IMR-90 (cell line): ENCODE data around the gene SPEF2. TPM values are rescaled to one million over a fixed set of nuclear protein-coding genes. Genes with fewer than 3 reads are reported as not detected.

Experiments used
- ATAC-seq: fragments of 200-7000 bp; cut with Tn5 transposase; 2 replicates; pipeline ENCODE4 v1.9.1; 2020; ENCODE audit warnings: low read depth, mild to moderate bottlenecking, moderate library complexity
- BruUV-seq: library from RNA; stranded (reverse); fragments of 400-500 nt; replicated peaks from 2 replicates; lab custom pipeline; 2021; lab: Mats Ljungman, UMichigan
- CTCF ChIA-PET: fragments of 300-600 bp; formaldehyde crosslinking; extraction: SDS; loops from one replicate; lab custom pipeline; 2021; ENCODE audit warnings: antibody characterized with exemption; lab: Yijun Ruan, JAX
- POLR2A ChIA-PET: fragments of 300-600 bp; sonication (Branson Sonifier 250); formaldehyde crosslinking; loops from one replicate; lab custom pipeline; 2022; ENCODE audit warnings: antibody characterized with exemption; ENCODE audit not compliant: unreplicated experiment; lab: Charles Lee
- DNase-seq: peaks from one replicate; pipeline ENCODE4 v3.0.0; 2013
- H2AFZ ChIP-seq: replicated peaks from 2 replicates; pipeline ENCODE3; 2013; ENCODE audit warnings: low read length, mild to moderate bottlenecking; ENCODE audit not compliant: poor library complexity
- H2AK5ac ChIP-seq: 2 replicates; pipeline ENCODE4 v1.6.1; 2013; ENCODE audit warnings: low read depth, low read length, inconsistent platforms
- H2AK9ac ChIP-seq: replicated peaks from 2 replicates; pipeline ENCODE3; 2013; ENCODE audit warnings: mild to moderate bottlenecking, low read depth, low read length, moderate library complexity; ENCODE audit not compliant: poor library complexity
- H2BK120ac ChIP-seq: 2 replicates; pipeline ENCODE4 v1.6.1; 2013; ENCODE audit warnings: low read depth, low read length, inconsistent platforms
- H2BK15ac ChIP-seq: 3 replicates; pipeline ENCODE4 v1.6.1; 2013; ENCODE audit warnings: low read depth, low read length, inconsistent platforms
- H2BK20ac ChIP-seq: 2 replicates; pipeline ENCODE4 v1.6.1; 2013; ENCODE audit warnings: low read depth, mild to moderate bottlenecking, inconsistent platforms, low read length, moderate library complexity
- H2BK5ac ChIP-seq: 2 replicates; pipeline ENCODE4 v1.6.1; 2013; ENCODE audit warnings: mild to moderate bottlenecking, low read depth, low read length, inconsistent platforms; ENCODE audit not compliant: poor library complexity, severe bottlenecking
- H3K14ac ChIP-seq: replicated peaks from 2 replicates; pipeline ENCODE4 v1.6.1; 2013; ENCODE audit warnings: low read depth, low read length, inconsistent platforms
- H3K18ac ChIP-seq: 2 replicates; pipeline ENCODE4 v1.6.1; 2013; ENCODE audit warnings: low read depth, low read length, control low read depth
- H3K23ac ChIP-seq: 2 replicates; pipeline ENCODE4 v1.6.1; 2013; ENCODE audit warnings: low read depth, low read length, inconsistent platforms
- H3K27ac ChIP-seq: 2 replicates; pipeline ENCODE4 v1.5.1; 2013; ENCODE audit warnings: mild to moderate bottlenecking, control low read depth, low read length; ENCODE audit not compliant: insufficient read depth
- H3K27me3 ChIP-seq: 2 replicates; pipeline ENCODE4 v1.6.1; 2013; ENCODE audit warnings: low read length; ENCODE audit not compliant: control insufficient read depth, insufficient read depth
- H3K36me3 ChIP-seq: 2 replicates; pipeline ENCODE4 v1.6.1; 2013; ENCODE audit warnings: low read length, mixed read lengths; ENCODE audit not compliant: control insufficient read depth, insufficient read depth
- H3K4ac ChIP-seq: 2 replicates; pipeline ENCODE4 v1.6.1; 2013; ENCODE audit warnings: low read depth, low read length, inconsistent platforms
- H3K4me1 ChIP-seq: 2 replicates; pipeline ENCODE4 v1.6.1; 2013; ENCODE audit warnings: low read length, mixed read lengths; ENCODE audit not compliant: control insufficient read depth, insufficient read depth
- H3K4me2 ChIP-seq: 2 replicates; pipeline ENCODE4 v1.6.1; 2013; ENCODE audit warnings: low read depth, mild to moderate bottlenecking, control low read depth, low read length, moderate library complexity
- H3K4me3 ChIP-seq: 2 replicates; pipeline ENCODE4 v1.5.1; 2013; ENCODE audit warnings: low read depth, mild to moderate bottlenecking, control low read depth, low read length, moderate library complexity; ENCODE audit not compliant: insufficient read depth
- H3K56ac ChIP-seq: 2 replicates; pipeline ENCODE4 v1.6.1; 2013; ENCODE audit warnings: low read length, inconsistent platforms; ENCODE audit not compliant: insufficient read depth; ENCODE audit errors: extremely low read depth
- H3K79me1 ChIP-seq, 2 experiments: 2 replicates each; pipeline ENCODE4 v1.6.1; 2013; ENCODE audit warnings: low read length in 2 of 2, inconsistent platforms in 1 of 2, low read depth in 1 of 2
- H3K9ac ChIP-seq: 2 replicates; pipeline ENCODE4 v1.6.1; 2013; ENCODE audit warnings: low read depth, low read length, control low read depth
- H3K9me1 ChIP-seq: 2 replicates; pipeline ENCODE4 v1.6.1; 2013; ENCODE audit warnings: low read length, inconsistent platforms; ENCODE audit not compliant: insufficient read depth
- H3K9me3 ChIP-seq: 2 replicates; pipeline ENCODE4 v1.6.1; 2013; ENCODE audit warnings: low read length; ENCODE audit not compliant: control insufficient read depth, insufficient read depth
- H4K20me1 ChIP-seq: 2 replicates; pipeline ENCODE4 v1.6.1; 2013; ENCODE audit warnings: low read length, inconsistent platforms; ENCODE audit not compliant: insufficient read depth
- H4K5ac ChIP-seq: 2 replicates; pipeline ENCODE4 v1.6.1; 2013; ENCODE audit warnings: mild to moderate bottlenecking, low read depth, low read length, control low read depth
- H4K8ac ChIP-seq, 2 experiments: 2 replicates each; pipeline ENCODE4 v1.6.1; 2013; ENCODE audit warnings: low read depth in 2 of 2, low read length in 2 of 2, control low read depth in 1 of 2, inconsistent platforms in 1 of 2
- H4K91ac ChIP-seq: 2 replicates; pipeline ENCODE4 v1.6.1; 2013; ENCODE audit warnings: low read depth, low read length, inconsistent platforms; ENCODE audit not compliant: insufficient read depth
- CEBPB ChIP-seq: IDR thresholded peaks from 2 replicates; pipeline ENCODE4 v1.6.1; 2012; ENCODE audit warnings: low read depth, low read length, improper control_type of control experiment
- CHD1 ChIP-seq: IDR thresholded peaks from 2 replicates; pipeline ENCODE4 v1.6.1; 2012; ENCODE audit warnings: low read depth, low read length, improper control_type of control experiment
- CTCF ChIP-seq: conservative IDR thresholded peaks from 2 replicates; pipeline ENCODE4 v1.5.1; 2012; ENCODE audit warnings: mild to moderate bottlenecking, low read depth, low read length, improper control_type of control experiment
- FOS ChIP-seq: fragments of 150-350 bp; IDR thresholded peaks from 2 replicates; pipeline ENCODE4 v1.6.1; 2016; ENCODE audit warnings: low read depth, low read length
- MAFK ChIP-seq: IDR thresholded peaks from 2 replicates; pipeline ENCODE4 v1.6.1; 2012; ENCODE audit warnings: low read depth, low read length, improper control_type of control experiment
- MAZ ChIP-seq: IDR thresholded peaks from 2 replicates; pipeline ENCODE4 v1.6.1; 2012; ENCODE audit warnings: low read depth, mild to moderate bottlenecking, low read length, improper control_type of control experiment, moderate library complexity, borderline replicate concordance
- MXI1 ChIP-seq: IDR thresholded peaks from 2 replicates; pipeline ENCODE4 v1.6.1; 2012; ENCODE audit warnings: low read depth, mild to moderate bottlenecking, low read length, moderate library complexity, borderline replicate concordance
- NFE2L2 ChIP-seq: fragments of 150-350 bp; IDR thresholded peaks from 2 replicates; pipeline ENCODE4 v1.6.1; 2016; ENCODE audit warnings: low read depth, mild to moderate bottlenecking, low read length
- POLR2A ChIP-seq: IDR thresholded peaks from 2 replicates; pipeline ENCODE4 v1.6.1; 2012; ENCODE audit warnings: mild to moderate bottlenecking, low read depth, low read length
- RCOR1 ChIP-seq: IDR thresholded peaks from 2 replicates; pipeline ENCODE4 v1.6.1; 2012; ENCODE audit warnings: mild to moderate bottlenecking, low read length, improper control_type of control experiment; ENCODE audit not compliant: insufficient replicate concordance
- RFX5 ChIP-seq: IDR thresholded peaks from 2 replicates; pipeline ENCODE4 v1.8.0; 2012; ENCODE audit warnings: low read depth, mild to moderate bottlenecking, low read length, moderate library complexity
- USF2 ChIP-seq: fragments of 150-350 bp; IDR thresholded peaks from 2 replicates; pipeline ENCODE4 v1.6.1; 2017; ENCODE audit warnings: mild to moderate bottlenecking, antibody characterized with exemption, low read length, low read depth
- WGBS, 2 experiments: methylation state at CpG; one replicate each; pipeline versions ENCODE4 v1.1.5 to v1.1.7; 2013; ENCODE audit warnings: missing lambda C conversion rate in 2 of 2; ENCODE audit not compliant: insufficient read length in 1 of 2; ENCODE audit errors: extremely low coverage in 2 of 2; 5-methylcytosine and 5-hydroxymethylcytosine counted together
- dilution Hi-C: fragments of 300-500 bp; cut with HindIII; formaldehyde crosslinking; loops from one replicate; pipeline ENCODE4 v1.14.3; 2018; ENCODE audit warnings: low sequenced_read_pairs; ENCODE audit not compliant: unreplicated experiment
- in situ Hi-C: fragments of 300-500 bp; cut with MboI; formaldehyde crosslinking; loops from 3 replicates; pipeline ENCODE4 v1.14.3; 2019; ENCODE audit warnings: low sequenced_read_pairs, inconsistent platforms, mixed read lengths
- intact Hi-C: fragments of 100-400 bp; cut with micrococcal nuclease; formaldehyde crosslinking; loops from 2 replicates; pipeline ENCODE4 v1.10.0; 2022
- polyA plus RNA-seq, 3 experiments: library from polyadenylated mRNA; depleted of rRNA; stranded (reverse); fragments of >200 nt; gene quantifications; 2 replicates each; pipeline ENCODE4 v1.2.3, GENCODE V29; 2012; ENCODE audit warnings: low replicate concordance in 1 of 3
- total RNA-seq: library from RNA; depleted of rRNA; stranded (reverse); fragments of >200 nt; gene quantifications from 2 replicates; pipeline ENCODE4 v1.2.3, GENCODE V29; 2012

Gene SPEF2
- total and polyA plus RNA-seq, 2 of the 4 experiments (the other 2 are of a cell fraction) = 1.7 to 2.3 TPM

- no peak overlapping the region for H2AK9ac ChIP-seq
Measured at GRCh38 chr5:35785601-35786085, 168.0 kb downstream of the SPEF2 start.

More at GRCh38 chr5:35785601-35786085, 168.0 kb downstream of the SPEF2 start:
- H2BK5ac ChIP-seq = no peak overlapping the region
- H3K9me1 ChIP-seq = no peaks in the 10 kb centered on the region
- no peak overlapping the region for H4K5ac ChIP-seq
- TF ChIP-seq POLR2A (no peak), RCOR1 (no peak), USF2 (no peak), RFX5 (no peak), CEBPB (no peak), CTCF (no peak), NFE2L2 (no peak), MXI1 (no peak), MAFK (no peak), CHD1 (no peak), MAZ (no peak), FOS (no peak)
- DNase-seq (no peak), ATAC-seq (no peak)
- H3K79me1 ChIP-seq = no peaks in the 10 kb centered on the region
- H3K4me3 ChIP-seq = no peak overlapping the region
- no peaks in the 10 kb centered on the region for H3K36me3 ChIP-seq
- BruUV-seq = no TSS peak
- no peak overlapping the region for H3K23ac ChIP-seq
- ChIA-PET POLR2A (no interaction called here), CTCF (interaction anchor here (0.7 to 0.9 kb wide), 2 partner anchors 14 to 221 kb away, joined by 3 read pairs; no protein-coding TSS in a partner anchor)
- in situ Hi-C loops = no loop called here
- intact Hi-C loops = loop anchor here (10.0 kb wide), 2 partner anchors 519 to 701 kb away; partner anchors contain the start of gene RANBP3L
- dilution Hi-C loops = no loop called here
- H3K4me1 ChIP-seq = peaks cover 3% of the 10 kb centered on the region; the same call in 1 of the 2 replicates
- H4K20me1 ChIP-seq = no peaks in the 10 kb centered on the region
- H3K14ac ChIP-seq = no peak overlapping the region
- no peak overlapping the region for H3K18ac ChIP-seq
- H3K4me2 ChIP-seq = no peak overlapping the region
- H4K8ac ChIP-seq = no peak overlapping the region
- no peak overlapping the region for H2AFZ ChIP-seq
- H4K91ac ChIP-seq = no peak overlapping the region
- no peak overlapping the region for H3K4ac ChIP-seq
- whole genome bisulfite sequencing, 2 experiments = 93% methylated on average over 3 of the region's 4 CpGs; no CpG with 5 or more reads in 1 of the 2 experiments
- no peak overlapping the region for H2BK120ac ChIP-seq
- no peak overlapping the region for H3K56ac ChIP-seq
- H3K9me3 ChIP-seq = no peaks in the 10 kb centered on the region
- H2BK20ac ChIP-seq = no peak overlapping the region
- H3K9ac ChIP-seq = no peak overlapping the region
- no peak overlapping the region for H3K27ac ChIP-seq
- no peaks in the 10 kb centered on the region for H3K27me3 ChIP-seq
- H2BK15ac ChIP-seq = no peak overlapping the region
- no peak overlapping the region for H2AK5ac ChIP-seq
